Thoracic aorta (tissue), 2 donors: ENCODE data around the gene PBX3. TPM values are rescaled to one million over a fixed set of nuclear protein-coding genes. Genes with fewer than 3 reads are reported as not detected.

ENCODE experiments used
- ATAC-seq: fragments of 150-250 bp; one replicate; pipeline ENCODE4 v1.8.0; 2017; ENCODE audit warnings: low read depth; ENCODE audit not compliant: insufficient number of reproducible peaks, low FRiP score
- DNase-seq: peaks from one replicate; pipeline ENCODE4 v3.0.0-alpha.2; 2020; ENCODE audit warnings: low spot score
- H3K27ac ChIP-seq, 2 donors: fragments of 200-600 bp; sonication (generic); 1 replicate in 1 of 2; 2 replicates in 1 of 2; pipeline ENCODE4 v1.5.1; 2016; ENCODE audit warnings: mild to moderate bottlenecking in 2 of 2, moderate library complexity in 2 of 2
- H3K27me3 ChIP-seq: fragments of 200-600 bp; sonication (generic); replicated peaks from 2 replicates; pipeline ENCODE4 v1.6.0; 2016; ENCODE audit warnings: mild to moderate bottlenecking; ENCODE audit not compliant: insufficient read depth
- H3K36me3 ChIP-seq: fragments of 200-600 bp; sonication (generic); one replicate; pipeline ENCODE4 v1.5.1; 2016
- H3K4me1 ChIP-seq, 2 donors: fragments of 200-600 bp; sonication (generic); 1 replicate in 1 of 2; 2 replicates in 1 of 2; pipeline versions ENCODE4 v1.5.1 to v1.6.0; 2016; ENCODE audit warnings: low read depth in 2 of 2, mild to moderate bottlenecking in 1 of 2; ENCODE audit not compliant: control insufficient read depth in 1 of 2
- H3K4me3 ChIP-seq: fragments of 200-600 bp; sonication (generic); 2 replicates; pipeline ENCODE4 v1.5.1; 2016; ENCODE audit warnings: mild to moderate bottlenecking
- H3K9me3 ChIP-seq: fragments of 200-600 bp; sonication (generic); 2 replicates; pipeline ENCODE4 v1.5.1; 2016
- total RNA-seq, 2 donors: library from RNA; depleted of rRNA; stranded (reverse); fragments of >200 nt; gene quantifications; one replicate each; pipeline versions ENCODE4 v1.1.0 to v1.2.3, GENCODE V29; 2016
- TF ChIP-seq, protein P1 (sequence below): fragments of 200-600 bp; sonication (generic); IDR thresholded peaks from one replicate; pipeline ENCODE4 v1.5.1; 2019; ENCODE audit warnings: antibody characterized with exemption

The PBX3 gene
- total RNA-seq, 2 donors from 2014 or later: 23.9 to 34.8 TPM

GRCh38 chr9:125991886-125992529 is 244.8 kb downstream of the PBX3 start:
- no peak for DNase-seq
- no peak for ATAC-seq
- Histone ChIP-seq H3K36me3 (no peaks in the 10 kb centered on the region), H3K9me3 (no peaks in the 10 kb centered on the region), H3K27me3 (no peaks in the 10 kb centered on the region), H3K4me1 (no peaks in the 10 kb centered on the region), H3K4me3 (no peak overlapping the region), H3K27ac (no peak overlapping the region)
- TF ChIP-seq, protein P1, sequence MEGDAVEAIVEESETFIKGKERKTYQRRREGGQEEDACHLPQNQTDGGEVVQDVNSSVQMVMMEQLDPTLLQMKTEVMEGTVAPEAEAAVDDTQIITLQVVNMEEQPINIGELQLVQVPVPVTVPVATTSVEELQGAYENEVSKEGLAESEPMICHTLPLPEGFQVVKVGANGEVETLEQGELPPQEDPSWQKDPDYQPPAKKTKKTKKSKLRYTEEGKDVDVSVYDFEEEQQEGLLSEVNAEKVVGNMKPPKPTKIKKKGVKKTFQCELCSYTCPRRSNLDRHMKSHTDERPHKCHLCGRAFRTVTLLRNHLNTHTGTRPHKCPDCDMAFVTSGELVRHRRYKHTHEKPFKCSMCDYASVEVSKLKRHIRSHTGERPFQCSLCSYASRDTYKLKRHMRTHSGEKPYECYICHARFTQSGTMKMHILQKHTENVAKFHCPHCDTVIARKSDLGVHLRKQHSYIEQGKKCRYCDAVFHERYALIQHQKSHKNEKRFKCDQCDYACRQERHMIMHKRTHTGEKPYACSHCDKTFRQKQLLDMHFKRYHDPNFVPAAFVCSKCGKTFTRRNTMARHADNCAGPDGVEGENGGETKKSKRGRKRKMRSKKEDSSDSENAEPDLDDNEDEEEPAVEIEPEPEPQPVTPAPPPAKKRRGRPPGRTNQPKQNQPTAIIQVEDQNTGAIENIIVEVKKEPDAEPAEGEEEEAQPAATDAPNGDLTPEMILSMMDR: no peak

- H3K27ac ChIP-seq: no peak overlapping the region
- H3K36me3 ChIP-seq: no peaks in the 10 kb centered on the region
- DNase-seq: no peak
- H3K4me3 ChIP-seq: no peak overlapping the region
- TF ChIP-seq, protein P1: no peak
- no peaks in the 10 kb centered on the region for H3K4me1 ChIP-seq
- no peaks in the 10 kb centered on the region for H3K27me3 ChIP-seq
- no peaks in the 10 kb centered on the region for H3K9me3 ChIP-seq
- no peak for ATAC-seq
Observed at GRCh38 chr9:125992557-125992956, 245.4 kb downstream of the PBX3 start.

DNA sequence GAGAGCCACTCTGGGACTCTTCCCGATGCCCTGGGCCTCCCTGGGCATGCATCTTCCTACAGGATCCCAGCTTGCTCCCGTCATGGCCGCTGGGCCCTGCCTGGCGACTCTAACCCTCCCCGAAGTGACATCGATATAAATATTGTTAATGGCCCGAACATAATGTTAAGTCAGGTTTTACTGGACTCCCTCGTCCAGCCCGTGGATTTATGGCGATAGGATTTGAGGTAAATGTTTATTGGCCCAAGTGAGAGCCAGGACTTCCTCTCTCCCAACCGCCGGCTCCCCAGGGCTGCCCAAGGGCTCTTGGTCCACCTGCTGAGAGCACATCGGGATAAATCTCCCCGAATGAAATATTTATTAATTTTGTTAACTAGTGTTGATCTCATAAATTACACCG is 246.3 kb downstream of the PBX3 start:
- Histone ChIP-seq H3K27me3 (no peaks in the 10 kb centered on the region), H3K27ac (no peak overlapping the region), H3K4me1 (no peaks in the 10 kb centered on the region), H3K36me3 (no peaks in the 10 kb centered on the region), H3K4me3 (no peak overlapping the region), H3K9me3 (no peaks in the 10 kb centered on the region)
- TF ChIP-seq, protein P1: no peak
- DNase-seq (no peak), ATAC-seq (no peak)

- Histone ChIP-seq H3K36me3 (no peaks in the 10 kb centered on the region), H3K9me3 (no peaks in the 10 kb centered on the region), H3K27me3 (no peaks in the 10 kb centered on the region), H3K4me3 (no peak overlapping the region), H3K4me1 (no peaks in the 10 kb centered on the region), H3K27ac (no peak overlapping the region)
- no peak for ATAC-seq
- DNase-seq: no peak
- TF ChIP-seq, protein P1: no peak
Observed at GRCh38 chr9:125994066-125994943, 247.1 kb downstream of the PBX3 start.

GRCh38 chr9:125995006-125995405 is 247.8 kb downstream of the PBX3 start:
- no peak for DNase-seq
- H3K9me3 ChIP-seq: no peaks in the 10 kb centered on the region
- TF ChIP-seq, protein P1: no peak
- H3K27me3 ChIP-seq: no peaks in the 10 kb centered on the region
- H3K4me1 ChIP-seq: no peaks in the 10 kb centered on the region
- ATAC-seq: no peak
- H3K36me3 ChIP-seq: no peaks in the 10 kb centered on the region
- H3K27ac ChIP-seq: no peak overlapping the region
- H3K4me3 ChIP-seq: no peak overlapping the region
